Uterus (tissue), 4 donors: ENCODE measurements around the gene CACNA1B. TPM values are rescaled to one million over a fixed set of nuclear protein-coding genes. Genes with fewer than 3 reads are reported as not detected.

Source experiments
- DNase-seq, 2 donors: peaks; one replicate each; pipeline ENCODE4 v3.0.0-alpha.2; 2019 to 2020
- H3K27ac ChIP-seq, 2 donors: fragments of 200-600 bp; sonication (generic); 1 replicate in 1 of 2; 2 replicates in 1 of 2; pipeline ENCODE4 v1.5.1; 2016 to 2018
- H3K27me3 ChIP-seq, 2 donors: fragments of 200-600 bp; sonication (generic); one replicate each; pipeline ENCODE4 v1.5.1; 2018 to 2019; ENCODE audit warnings: control low read depth in 1 of 2
- H3K36me3 ChIP-seq, 2 donors: fragments of 200-600 bp; sonication (generic); one replicate each; pipeline ENCODE4 v1.5.1; 2019; ENCODE audit warnings: control low read depth in 1 of 2
- H3K4me1 ChIP-seq, 2 donors: fragments of 200-600 bp; sonication (generic); one replicate each; pipeline ENCODE4 v1.5.1; 2018 to 2019; ENCODE audit warnings: control low read depth in 1 of 2
- H3K4me3 ChIP-seq, 2 donors: fragments of 200-600 bp; sonication (generic); 1 replicate in 1 of 2; 2 replicates in 1 of 2; pipeline ENCODE4 v1.5.1; 2018 to 2019; ENCODE audit warnings: mild to moderate bottlenecking in 1 of 2
- H3K9me3 ChIP-seq, 2 donors: fragments of 200-600 bp; sonication (generic); one replicate each; pipeline ENCODE4 v1.5.1; 2019; ENCODE audit warnings: control low read depth in 1 of 2
- POLR2A ChIP-seq, 2 donors: fragments of 450-650 bp; IDR thresholded peaks; one replicate each; pipeline ENCODE4 v1.6.1; 2016; ENCODE audit warnings: antibody characterized with exemption in 2 of 2, mild to moderate bottlenecking in 1 of 2, moderate library complexity in 1 of 2
- intact Hi-C: fragments of 100-400 bp; cut with DNase I; formaldehyde crosslinking; loops from one replicate; pipeline ENCODE4 v1.15.1; 2023; ENCODE audit warnings: low total_unique reads
- total RNA-seq, 4 donors: library from RNA; depleted of rRNA in 3 of 4; stranded (reverse); fragments of >200 nt in 3 of 4; gene quantifications; one replicate each; pipeline versions ENCODE4 v1.1.0 to v1.2.4, GENCODE V29; 2014 to 2023
- TF ChIP-seq, protein P1 (sequence below), 4 experiments: fragments of 200-600 bp in 2 of 4; fragments of 450-650 bp in 2 of 4; sonication (generic) in 2 of 4; IDR thresholded peaks; one replicate each; pipeline ENCODE4 v1.5.1; 2016 to 2019; ENCODE audit warnings: antibody characterized with exemption in 4 of 4, mild to moderate bottlenecking in 2 of 4, moderate library complexity in 1 of 4
- donor health status: DM: yes; HTN: yes; CAD: no.

The CACNA1B gene
- total RNA-seq, 4 donors from 2014 or later, result 0.12 to 0.97 TPM; not detected in 2

DNA sequence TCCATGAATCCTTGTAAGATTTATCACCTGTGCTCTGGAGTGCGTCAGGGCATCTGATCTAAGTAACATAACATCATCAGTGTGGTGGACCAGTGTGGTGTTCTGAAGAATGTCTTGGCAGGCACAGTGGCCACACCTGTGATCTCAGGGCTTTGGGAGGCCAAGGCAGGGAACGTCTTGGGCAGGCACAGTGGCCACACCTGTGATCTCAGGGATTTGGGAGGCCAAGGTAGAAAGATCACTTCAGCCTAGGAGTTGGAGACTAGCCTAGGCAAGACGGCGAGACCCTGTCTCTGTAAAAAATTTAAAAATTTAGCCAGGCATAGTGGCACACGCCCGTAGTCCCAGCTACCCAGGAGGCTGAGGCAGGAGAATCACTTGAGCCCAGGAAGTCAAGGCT lies 185.5 kb downstream of the CACNA1B start:
- H3K27me3 ChIP-seq, result no peaks in the 10 kb centered on the region
- H3K4me1 ChIP-seq, result no peaks in the 10 kb centered on the region
- H3K36me3 ChIP-seq, result no peaks in the 10 kb centered on the region
- no peak overlapping the region for H3K4me3 ChIP-seq
- TF ChIP-seq POLR2A (IDR thresholded peaks at IDR 0.05), result no peak
- TF ChIP-seq, protein P1, sequence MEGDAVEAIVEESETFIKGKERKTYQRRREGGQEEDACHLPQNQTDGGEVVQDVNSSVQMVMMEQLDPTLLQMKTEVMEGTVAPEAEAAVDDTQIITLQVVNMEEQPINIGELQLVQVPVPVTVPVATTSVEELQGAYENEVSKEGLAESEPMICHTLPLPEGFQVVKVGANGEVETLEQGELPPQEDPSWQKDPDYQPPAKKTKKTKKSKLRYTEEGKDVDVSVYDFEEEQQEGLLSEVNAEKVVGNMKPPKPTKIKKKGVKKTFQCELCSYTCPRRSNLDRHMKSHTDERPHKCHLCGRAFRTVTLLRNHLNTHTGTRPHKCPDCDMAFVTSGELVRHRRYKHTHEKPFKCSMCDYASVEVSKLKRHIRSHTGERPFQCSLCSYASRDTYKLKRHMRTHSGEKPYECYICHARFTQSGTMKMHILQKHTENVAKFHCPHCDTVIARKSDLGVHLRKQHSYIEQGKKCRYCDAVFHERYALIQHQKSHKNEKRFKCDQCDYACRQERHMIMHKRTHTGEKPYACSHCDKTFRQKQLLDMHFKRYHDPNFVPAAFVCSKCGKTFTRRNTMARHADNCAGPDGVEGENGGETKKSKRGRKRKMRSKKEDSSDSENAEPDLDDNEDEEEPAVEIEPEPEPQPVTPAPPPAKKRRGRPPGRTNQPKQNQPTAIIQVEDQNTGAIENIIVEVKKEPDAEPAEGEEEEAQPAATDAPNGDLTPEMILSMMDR (IDR thresholded peaks at IDR 0.05), result no peak
- intact Hi-C loops, result no loop called here
- H3K9me3 ChIP-seq, result no peaks in the 10 kb centered on the region
- H3K27ac ChIP-seq, result no peak overlapping the region
- DNase-seq, result no peak

GRCh38 chr9:138063785-138064184 lies 186.2 kb downstream of the CACNA1B start:
- no peak for TF ChIP-seq POLR2A (IDR thresholded peaks at IDR 0.05)
- TF ChIP-seq, protein P1 (IDR thresholded peaks at IDR 0.05), result no peak
- no peaks in the 10 kb centered on the region for H3K4me1 ChIP-seq
- intact Hi-C loops, result no loop called here
- no peak for DNase-seq
- H3K4me3 ChIP-seq, result no peak overlapping the region
- no peaks in the 10 kb centered on the region for H3K36me3 ChIP-seq
- no peaks in the 10 kb centered on the region for H3K27me3 ChIP-seq
- H3K27ac ChIP-seq, result no peak overlapping the region
- H3K9me3 ChIP-seq, result no peaks in the 10 kb centered on the region

- no peak overlapping the region for H3K4me3 ChIP-seq
- TF ChIP-seq, protein P1 (IDR thresholded peaks at IDR 0.05), result no peak
- TF ChIP-seq POLR2A (IDR thresholded peaks at IDR 0.05), result no peak
- no peaks in the 10 kb centered on the region for H3K9me3 ChIP-seq
Measured at GRCh38 chr9:138064547-138064946, 187.0 kb downstream of the CACNA1B start.

DNA sequence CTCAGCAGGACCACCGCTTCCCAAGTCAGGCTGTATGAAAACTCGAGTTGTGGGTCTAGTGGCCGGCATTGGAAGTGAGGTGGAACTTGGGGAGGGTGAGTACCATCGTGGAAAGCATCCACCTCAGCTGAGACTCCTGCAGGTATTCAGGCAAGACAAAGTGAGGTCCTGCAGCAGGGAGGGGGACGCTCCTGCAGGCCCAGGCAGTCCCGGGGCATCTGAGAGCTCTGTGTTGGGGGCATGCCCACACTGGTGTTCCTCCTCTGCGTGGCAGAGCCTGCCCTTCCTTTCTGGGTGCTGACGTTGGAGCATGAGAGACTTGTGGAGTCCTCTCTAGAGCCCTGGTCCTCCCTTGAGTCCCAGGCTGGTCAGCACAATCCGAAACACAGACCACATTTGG lies 187.7 kb downstream of the CACNA1B start:
- Histone ChIP-seq H3K9me3 (no peaks in the 10 kb centered on the region), H3K27me3 (no peaks in the 10 kb centered on the region), H3K27ac (no peak overlapping the region), H3K4me1 (no peaks in the 10 kb centered on the region), H3K36me3 (no peaks in the 10 kb centered on the region), H3K4me3 (no peak overlapping the region)
- intact Hi-C loops, result no loop called here
- no peak for DNase-seq
- TF ChIP-seq, protein P1 (IDR thresholded peaks at IDR 0.05), result no peak
- TF ChIP-seq POLR2A (IDR thresholded peaks at IDR 0.05), result no peak

More at GRCh38 chr9:138064547-138064946, 187.0 kb downstream of the CACNA1B start:
- Histone ChIP-seq H3K27ac (no peak overlapping the region), H3K4me1 (no peaks in the 10 kb centered on the region), H3K27me3 (no peaks in the 10 kb centered on the region), H3K36me3 (no peaks in the 10 kb centered on the region)
- DNase-seq, result no peak
- intact Hi-C loops, result no loop called here

GRCh38 chr9:138066049-138066448 lies 188.5 kb downstream of the CACNA1B start:
- DNase-seq, result no peak

More at GRCh38 chr9:138066049-138066448, 188.5 kb downstream of the CACNA1B start:
- no peaks in the 10 kb centered on the region for H3K4me1 ChIP-seq
- intact Hi-C loops, result no loop called here
- no peak overlapping the region for H3K27ac ChIP-seq
- TF ChIP-seq, protein P1 (IDR thresholded peaks at IDR 0.05), result no peak
- TF ChIP-seq POLR2A (IDR thresholded peaks at IDR 0.05), result no peak
- no peaks in the 10 kb centered on the region for H3K36me3 ChIP-seq
- no peaks in the 10 kb centered on the region for H3K9me3 ChIP-seq
- no peak overlapping the region for H3K4me3 ChIP-seq
- no peaks in the 10 kb centered on the region for H3K27me3 ChIP-seq
